ENCODE measurements around the gene NECTIN1.
A peak's percentile ranks its signal among the peaks of the same experiment; 100 is the strongest.

Gene NECTIN1

GRCh38 chr11:119712006-119712405, 17.0 kb downstream of the NECTIN1 start:
- DNase-seq, result no peak

DNA sequence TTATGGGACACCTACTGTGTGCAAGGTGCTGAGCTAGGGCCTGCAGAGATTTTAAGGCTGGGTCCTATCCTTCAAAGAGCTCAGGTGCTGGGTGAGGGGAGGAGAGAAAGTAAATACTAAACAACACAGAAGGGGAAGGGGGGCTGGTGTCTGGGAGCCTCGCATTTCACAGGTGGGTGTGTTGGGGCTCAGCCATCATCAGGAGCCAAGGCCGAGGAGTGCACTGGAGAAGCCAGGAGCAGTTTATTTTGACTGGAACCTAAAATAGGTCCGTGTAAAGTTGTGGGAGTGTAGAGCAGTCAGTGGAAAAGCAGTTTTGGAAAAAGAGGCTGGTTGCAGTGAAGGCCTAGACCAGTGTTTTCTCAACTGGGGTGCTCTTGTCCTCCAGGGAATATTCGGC, 17.5 kb downstream of the NECTIN1 start:
- no peak for DNase-seq

GRCh38 chr11:119710417-119710816, 18.6 kb downstream of the NECTIN1 start:
- no peak for DNase-seq

- DNase-seq, result peak; percentile 98
These were observed 19.2 kb downstream of the NECTIN1 start for GRCh38 chr11:119709638-119710346.

- DNase-seq, result no peak
These were observed 19.8 kb downstream of the NECTIN1 start for GRCh38 chr11:119709171-119709570.

DNA sequence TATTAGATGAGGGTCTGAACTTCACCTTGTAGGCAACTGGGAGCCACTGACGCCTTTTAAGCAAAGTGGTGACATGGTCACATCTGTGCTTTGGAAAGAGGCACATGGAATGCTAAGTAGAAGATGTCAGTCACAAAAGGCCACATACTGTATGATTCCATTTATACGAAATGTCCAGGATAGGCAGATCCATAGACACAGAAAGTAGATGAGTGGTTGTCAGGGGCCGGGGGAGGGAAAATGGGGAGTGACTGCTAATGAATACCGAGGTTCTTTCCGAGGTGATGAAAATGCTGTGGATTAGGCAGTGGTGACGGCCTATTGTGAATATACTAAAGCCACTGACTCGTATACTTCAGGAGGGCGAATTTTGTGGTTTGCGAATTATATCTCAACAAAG, 20.6 kb downstream of the NECTIN1 start:
- no peak for DNase-seq

DNA sequence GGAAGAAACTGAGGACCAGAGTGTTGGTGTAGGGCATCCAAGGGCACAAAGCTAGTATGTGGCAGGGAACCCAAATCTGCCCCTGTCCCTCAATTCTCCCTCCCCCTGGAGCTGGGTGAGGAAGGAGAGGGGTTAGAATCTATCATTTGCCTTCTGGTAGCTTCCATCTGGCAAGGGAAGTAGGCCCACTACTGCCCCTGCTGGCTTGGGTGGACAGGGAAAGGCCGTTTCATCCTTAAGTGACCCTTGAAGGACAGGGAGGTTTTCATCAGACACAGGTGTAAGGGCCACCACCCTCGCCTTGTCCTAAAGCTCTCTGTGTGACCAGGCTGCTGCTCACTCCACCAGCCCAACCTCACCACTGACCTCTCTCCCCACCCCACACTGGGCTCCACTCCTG, 22.1 kb downstream of the NECTIN1 start:
- no peak for DNase-seq

- DNase-seq, result peak; percentile 88
These were observed 23.0 kb downstream of the NECTIN1 start for GRCh38 chr11:119706029-119706428.

DNA sequence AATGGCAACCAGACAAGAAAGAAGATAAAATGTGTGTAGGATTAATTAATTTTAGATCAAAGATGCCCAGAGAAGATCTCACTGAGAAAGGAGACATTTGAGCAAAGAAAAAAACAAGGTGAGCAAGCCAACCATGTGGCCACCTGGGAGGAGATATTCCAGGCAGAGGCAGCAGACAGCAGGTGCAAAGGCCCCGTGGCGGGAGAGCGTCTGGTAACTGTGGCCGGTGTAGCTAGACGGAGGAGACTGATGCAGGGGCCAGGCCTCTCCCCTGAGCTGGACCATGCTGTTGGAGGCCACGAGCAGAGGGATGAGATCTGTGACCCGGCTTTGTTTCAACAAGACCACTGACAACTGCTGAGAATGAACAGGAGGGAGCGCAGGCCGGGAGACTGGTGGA, 23.6 kb downstream of the NECTIN1 start:
- DNase-seq, result no peak

GRCh38 chr11:119704849-119705248, 24.2 kb downstream of the NECTIN1 start:
- DNase-seq, result no peak

GRCh38 chr11:119701591-119702549, 27.1 kb downstream of the NECTIN1 start:
- DNase-seq, result no peak

GRCh38 chr11:119700536-119701346, 28.3 kb downstream of the NECTIN1 start:
- peak; percentile 89 for DNase-seq

DNA sequence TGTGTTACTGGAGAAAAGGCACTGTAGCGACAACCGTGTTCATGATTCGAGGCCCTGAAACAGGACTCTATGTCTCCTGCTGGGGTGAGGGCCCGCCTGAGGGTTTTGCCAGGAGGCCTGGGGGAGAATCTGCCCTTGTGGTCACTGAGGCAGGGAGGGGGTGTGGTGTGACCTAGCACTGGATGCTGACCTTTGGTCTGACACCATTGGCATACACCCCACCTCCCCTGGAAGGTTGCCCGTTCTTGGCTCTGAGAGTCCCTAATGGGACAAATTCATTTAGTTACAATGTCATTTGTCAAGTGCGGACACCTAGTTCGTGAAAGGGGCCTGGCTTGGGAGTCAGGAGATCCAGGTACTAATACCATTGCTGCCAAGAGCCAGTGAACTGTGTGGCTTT, 29.0 kb downstream of the NECTIN1 start:
- no peak for DNase-seq

- peak; percentile 85 for DNase-seq
These were observed 29.8 kb downstream of the NECTIN1 start for GRCh38 chr11:119699227-119699626.

GRCh38 chr11:119697882-119698281, 31.1 kb downstream of the NECTIN1 start:
- DNase-seq, result no peak

- no peak for DNase-seq
These were observed 31.6 kb downstream of the NECTIN1 start for GRCh38 chr11:119697445-119697844.

DNA sequence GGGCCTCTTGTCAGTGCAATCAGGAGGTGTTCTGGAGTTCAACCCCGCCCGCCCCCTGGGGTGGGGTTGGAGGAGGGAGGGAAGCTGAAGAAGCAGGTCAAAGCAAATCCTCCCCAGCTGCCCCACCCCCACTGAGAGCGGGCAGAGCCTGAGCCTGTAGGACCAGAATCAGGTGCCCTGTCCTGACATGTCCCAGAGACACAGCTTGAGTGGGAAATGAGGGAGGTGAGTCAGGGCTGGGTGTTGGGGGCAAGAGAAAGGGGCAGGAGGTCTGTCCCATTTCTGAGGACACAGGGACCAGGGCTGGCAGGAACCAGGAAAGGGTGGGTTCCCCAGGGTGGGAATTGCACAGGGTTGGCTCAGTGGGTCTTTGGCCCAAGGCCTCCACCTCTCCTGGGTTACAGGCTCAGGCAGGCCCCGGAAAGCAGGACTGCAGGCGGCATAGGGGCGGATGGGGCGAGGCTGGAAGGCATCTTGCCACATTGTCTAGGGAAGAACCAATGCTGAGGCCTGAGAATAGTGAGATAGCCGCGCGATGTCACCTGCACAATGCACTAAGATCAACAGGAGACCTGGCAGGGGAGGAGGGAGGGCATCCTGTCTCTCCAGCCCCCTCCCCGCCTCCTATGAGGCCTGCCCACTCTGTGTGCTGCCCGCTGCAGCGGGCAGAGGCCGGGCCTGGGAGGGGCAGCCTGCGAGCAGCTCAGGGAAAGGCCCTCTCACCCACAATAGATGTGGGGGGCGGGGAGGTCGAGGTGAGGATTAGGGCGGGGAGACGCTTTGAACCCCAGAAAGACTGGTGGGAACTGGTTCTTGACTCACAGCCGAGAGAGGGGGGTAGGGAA, 32.4 kb downstream of the NECTIN1 start:
- DNase-seq, result peak; percentile 45

DNA sequence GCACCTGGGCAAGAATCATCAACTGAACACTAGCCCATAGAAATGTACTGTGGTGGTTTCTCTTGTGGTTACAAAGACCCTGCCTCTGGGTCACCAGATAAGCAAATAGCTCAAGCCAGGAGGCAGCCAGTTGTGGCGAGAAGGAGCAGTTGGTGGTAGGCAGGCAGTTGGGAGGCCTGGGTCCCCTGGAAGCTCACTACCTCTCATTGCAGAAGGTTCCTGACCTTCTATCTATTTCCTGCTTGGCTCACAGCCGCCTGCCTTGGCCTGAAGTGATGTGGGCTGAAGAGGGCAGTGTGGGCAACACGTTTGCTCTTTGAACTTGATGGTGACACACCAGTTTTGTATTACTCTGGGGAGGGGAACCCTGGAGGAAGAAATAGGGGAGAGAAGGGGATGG, 34.7 kb downstream of the NECTIN1 start:
- no peak for DNase-seq

- DNase-seq, result no peak
These were observed 35.7 kb downstream of the NECTIN1 start for GRCh38 chr11:119693253-119693815.

DNA sequence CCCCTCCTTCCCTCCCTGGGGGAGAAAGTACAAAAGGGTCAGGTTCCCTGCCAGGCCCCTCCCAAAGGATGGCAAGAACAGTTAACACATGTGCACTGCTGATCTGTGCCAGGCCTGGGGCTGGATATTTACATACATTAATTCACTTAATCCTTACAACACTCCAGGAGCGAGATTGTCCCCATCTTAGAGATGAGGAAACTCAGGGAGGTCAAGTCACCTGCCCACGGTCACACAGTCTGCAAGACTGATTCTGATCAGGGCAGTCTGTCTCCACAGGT, 36.5 kb downstream of the NECTIN1 start:
- no peak for DNase-seq

DNA sequence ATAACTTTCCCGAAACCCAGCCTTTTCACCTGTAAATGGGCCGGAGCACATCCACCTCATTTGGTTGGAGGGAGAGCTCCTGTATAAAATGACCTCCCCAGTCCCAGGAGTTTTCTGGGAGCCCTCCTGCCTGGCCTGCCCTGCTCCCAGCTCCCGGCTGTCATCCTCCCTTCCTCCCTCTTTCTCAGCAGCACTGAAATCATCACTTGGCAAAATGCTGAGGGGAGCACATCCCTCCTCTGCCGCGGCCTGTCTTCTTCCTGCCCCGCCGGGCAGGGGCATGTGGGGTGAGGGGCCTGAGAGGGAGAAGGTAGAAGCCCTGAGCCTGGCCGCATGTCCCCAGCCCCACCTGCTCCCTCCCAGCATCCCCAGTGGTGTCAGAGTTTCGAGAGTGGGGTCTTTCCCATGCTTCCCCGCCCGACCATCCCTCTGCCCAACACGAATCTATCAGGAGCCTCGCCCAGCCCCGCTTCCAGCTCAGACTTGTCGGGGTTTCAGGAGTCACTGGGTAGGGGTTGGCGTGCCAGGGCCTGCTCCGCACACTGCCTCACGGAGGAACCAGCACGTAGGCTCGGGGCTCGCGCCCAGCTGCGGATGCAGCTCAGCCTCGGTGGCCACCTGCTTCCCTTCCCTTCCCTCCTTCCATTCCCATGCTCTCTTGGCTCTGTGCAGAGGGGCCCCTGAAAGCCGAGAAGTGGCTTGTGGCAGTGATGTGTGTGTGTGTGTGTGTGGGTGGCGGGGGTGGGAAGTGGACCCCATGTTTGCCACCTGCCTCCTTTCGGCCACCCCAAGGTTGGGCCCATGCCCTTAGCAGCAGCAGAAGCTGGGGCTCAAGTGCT, 37.1 kb downstream of the NECTIN1 start:
- peak; percentile 59 for DNase-seq
